CD4-positive, alpha-beta T cell treated with Interleukin-6 at 100 ng/mL for 8 hours (primary cell): ENCODE results near the gene IRF8.
"Not testable (repeated sequence)": the region's sequence is repeated elsewhere in the genome, so short reads cannot be mapped to it uniquely, and the experiment has no call there.

Experiments used
- DNase-seq: peaks from one replicate; pipeline ENCODE4 v3.0.0-alpha.2; 2020; ENCODE audit warnings: mixed read lengths, low spot score

Gene IRF8

GRCh38 chr16:85868495-85868894 is 30.5 kb upstream of the IRF8 start:
- no peak for DNase-seq

GRCh38 chr16:85869206-85869605 is 29.8 kb upstream of the IRF8 start:
- no peak for DNase-seq

GRCh38 chr16:85869785-85870558 is 29.0 kb upstream of the IRF8 start:
- DNase-seq = no peak

GRCh38 chr16:85871756-85872155 is 27.2 kb upstream of the IRF8 start:
- no peak for DNase-seq

GRCh38 chr16:85872734-85873133 is 26.2 kb upstream of the IRF8 start:
- no peak for DNase-seq

GRCh38 chr16:85873153-85873552 is 25.8 kb upstream of the IRF8 start:
- no peak for DNase-seq

GRCh38 chr16:85874031-85874430 is 24.9 kb upstream of the IRF8 start:
- not testable (repeated sequence) for DNase-seq

- no peak for DNase-seq
These were observed 20.6 kb upstream of the IRF8 start for GRCh38 chr16:85878407-85878806.

GRCh38 chr16:85878875-85879274 is 20.1 kb upstream of the IRF8 start:
- no peak for DNase-seq

GRCh38 chr16:85879549-85879948 is 19.4 kb upstream of the IRF8 start:
- DNase-seq = no peak

GRCh38 chr16:85879975-85880831 is 18.8 kb upstream of the IRF8 start:
- no peak for DNase-seq

GRCh38 chr16:85880861-85881260 is 18.1 kb upstream of the IRF8 start:
- no peak for DNase-seq

GRCh38 chr16:85881436-85881835 is 17.5 kb upstream of the IRF8 start:
- DNase-seq = no peak

GRCh38 chr16:85882181-85882810 is 16.7 kb upstream of the IRF8 start:
- DNase-seq = no peak

GRCh38 chr16:85883813-85884212 is 15.1 kb upstream of the IRF8 start:
- DNase-seq = no peak

GRCh38 chr16:85884808-85885463 is 14.0 kb upstream of the IRF8 start:
- no peak for DNase-seq

GRCh38 chr16:85885537-85885936 is 13.4 kb upstream of the IRF8 start:
- no peak for DNase-seq

GRCh38 chr16:85888405-85889331 is 10.3 kb upstream of the IRF8 start:
- DNase-seq = no peak

GRCh38 chr16:85891033-85891775 is 7.8 kb upstream of the IRF8 start:
- no peak for DNase-seq

GRCh38 chr16:85891776-85892166 is 7.2 kb upstream of the IRF8 start:
- DNase-seq = no peak
